ENCODE results near the gene RECQL5.

The RECQL5 gene

GRCh38 chr17:75664099-75664549 lies 2.8 kb downstream of the RECQL5 start:
- no peak for DNase-seq (ENCODE audit: low read depth)
- TF ChIP-seq CTCF (IDR thresholded peaks at IDR 0.05; ENCODE audit: insufficient read depth, low read depth, low read length, missing control alignments) = no peak
- no peak overlapping the region for H3K4me3 ChIP-seq (ENCODE audit: low read length)

- no peak for DNase-seq (ENCODE audit: low read depth)
- no peak overlapping the region for H3K4me3 ChIP-seq (ENCODE audit: low read length)
- no peak for TF ChIP-seq CTCF (IDR thresholded peaks at IDR 0.05; ENCODE audit: insufficient read depth, low read depth, low read length, missing control alignments)
These were observed 4.4 kb downstream of the RECQL5 start for GRCh38 chr17:75662511-75662910.

GRCh38 chr17:75661531-75661930 lies 5.4 kb downstream of the RECQL5 start:
- DNase-seq (ENCODE audit: low read depth) = no peak
- TF ChIP-seq CTCF (IDR thresholded peaks at IDR 0.05; ENCODE audit: insufficient read depth, low read depth, low read length, missing control alignments) = no peak
- H3K4me3 ChIP-seq (ENCODE audit: low read length) = no peak overlapping the region

- H3K4me3 ChIP-seq (ENCODE audit: low read length) = no peak overlapping the region
- no peak for DNase-seq (ENCODE audit: low read depth)
- no peak for TF ChIP-seq CTCF (IDR thresholded peaks at IDR 0.05; ENCODE audit: insufficient read depth, low read depth, low read length, missing control alignments)
These were observed 8.7 kb downstream of the RECQL5 start for GRCh38 chr17:75658237-75658636.

- peak; percentile 49 for TF ChIP-seq CTCF (IDR thresholded peaks at IDR 0.05; ENCODE audit: insufficient read depth, low read depth, low read length, missing control alignments)
- peak; percentile 43 for DNase-seq (ENCODE audit: low read depth)
- H3K4me3 ChIP-seq (ENCODE audit: low read length) = no peak overlapping the region
These were observed 12.8 kb downstream of the RECQL5 start for GRCh38 chr17:75654176-75654575.

- TF ChIP-seq CTCF (IDR thresholded peaks at IDR 0.05; ENCODE audit: insufficient read depth, low read depth, low read length, missing control alignments) = peak; percentile 75
- no peak overlapping the region for H3K4me3 ChIP-seq (ENCODE audit: low read length)
- DNase-seq (ENCODE audit: low read depth) = peak; percentile 37
These were observed 13.9 kb downstream of the RECQL5 start for GRCh38 chr17:75652934-75653549.

GRCh38 chr17:75652341-75652740 lies 14.6 kb downstream of the RECQL5 start:
- TF ChIP-seq CTCF (IDR thresholded peaks at IDR 0.05; ENCODE audit: insufficient read depth, low read depth, low read length, missing control alignments) = no peak
- DNase-seq (ENCODE audit: low read depth) = no peak
- no peak overlapping the region for H3K4me3 ChIP-seq (ENCODE audit: low read length)

Measured in epithelial cell of esophagus (primary cell).